Thyroid gland (tissue), 4 donors: ENCODE results near the gene OMP. TPM values are rescaled to one million over a fixed set of nuclear protein-coding genes. Genes with fewer than 3 reads are reported as not detected.
A peak's percentile ranks its signal among the peaks of the same experiment; 100 is the strongest.

Experiments
- DNase-seq, 2 donors: peaks; one replicate each; pipeline ENCODE4 v3.0.0-alpha.2; 2019
- H3K27ac ChIP-seq, 3 donors: fragments of 200-600 bp; sonication (generic); 1 replicate in 2 of 3; 2 replicates in 1 of 3; pipeline ENCODE4 v1.5.1; 2016 to 2019; ENCODE audit warnings: mild to moderate bottlenecking in 1 of 3, moderate library complexity in 1 of 3
- H3K27me3 ChIP-seq: fragments of 200-600 bp; sonication (generic); one replicate; pipeline ENCODE4 v1.5.1; 2019
- H3K36me3 ChIP-seq, 2 donors: fragments of 200-600 bp; sonication (generic); one replicate each; pipeline ENCODE4 v1.5.1; 2016 to 2019
- H3K4me1 ChIP-seq, 2 donors: fragments of 200-600 bp; sonication (generic); one replicate each; pipeline ENCODE4 v1.5.1; 2017 to 2019
- H3K4me3 ChIP-seq, 3 donors: fragments of 200-600 bp; sonication (generic); replicated peaks in 1 of 3; 1 replicate in 2 of 3; 2 replicates in 1 of 3; pipeline ENCODE4 v1.5.1; 2016; ENCODE audit warnings: mild to moderate bottlenecking in 1 of 3
- H3K9me3 ChIP-seq: fragments of 200-600 bp; sonication (generic); one replicate; pipeline ENCODE4 v1.5.1; 2017
- CTCF ChIP-seq, 6 experiments: fragments of 200-600 bp in 3 of 6; fragments of 450-650 bp in 3 of 6; sonication (generic) in 3 of 6; IDR thresholded peaks; one replicate each; pipeline ENCODE4 v1.5.1; 2016 to 2019; ENCODE audit warnings: antibody characterized with exemption in 6 of 6, mild to moderate bottlenecking in 2 of 6, inconsistent platforms in 1 of 6, moderate library complexity in 1 of 6
- POLR2A ChIP-seq, 2 donors: fragments of 450-650 bp; IDR thresholded peaks; one replicate each; pipeline ENCODE4 v1.6.1; 2017; ENCODE audit warnings: antibody characterized with exemption in 2 of 2, mild to moderate bottlenecking in 2 of 2, moderate library complexity in 1 of 2
- WGBS, 2 donors: methylation state at CpG; one replicate each; pipeline ENCODE4 v1.1.5; 2017; 5-methylcytosine and 5-hydroxymethylcytosine counted together
- intact Hi-C: fragments of 100-400 bp; cut with DNase I; formaldehyde crosslinking; loops from one replicate; pipeline ENCODE4 v1.15.1; 2023
- total RNA-seq, 4 donors: library from RNA; depleted of rRNA; stranded (reverse); fragments of >200 nt; gene quantifications; one replicate each; pipeline ENCODE4 v1.2.3, GENCODE V29; 2016

The OMP gene
- total RNA-seq, 4 donors from 2014 or later: 2.3 TPM; not detected in 3

- TF ChIP-seq POLR2A (IDR thresholded peaks at IDR 0.05) (no peak), CTCF (IDR thresholded peaks at IDR 0.05) (no peak)
- H3K27me3 ChIP-seq: no peaks in the 10 kb centered on the region
- peaks cover 0 to 32% of the 10 kb centered on the region in 2 donors for H3K4me1 ChIP-seq
- no peaks in the 10 kb centered on the region for H3K36me3 ChIP-seq
- no peak for DNase-seq
- H3K27ac ChIP-seq: peak overlapping the region; percentile 19 to 67 (median 56)
- H3K9me3 ChIP-seq: no peaks in the 10 kb centered on the region
- intact Hi-C loops: no loop called here
- no peak overlapping the region for H3K4me3 ChIP-seq
- WGBS, 2 donors: 70 to 73% methylated on average over 4 to 7 of the region's 8 CpGs
These were observed 29.8 kb upstream of the OMP start for GRCh38 chr11:77072851-77073327.

DNA sequence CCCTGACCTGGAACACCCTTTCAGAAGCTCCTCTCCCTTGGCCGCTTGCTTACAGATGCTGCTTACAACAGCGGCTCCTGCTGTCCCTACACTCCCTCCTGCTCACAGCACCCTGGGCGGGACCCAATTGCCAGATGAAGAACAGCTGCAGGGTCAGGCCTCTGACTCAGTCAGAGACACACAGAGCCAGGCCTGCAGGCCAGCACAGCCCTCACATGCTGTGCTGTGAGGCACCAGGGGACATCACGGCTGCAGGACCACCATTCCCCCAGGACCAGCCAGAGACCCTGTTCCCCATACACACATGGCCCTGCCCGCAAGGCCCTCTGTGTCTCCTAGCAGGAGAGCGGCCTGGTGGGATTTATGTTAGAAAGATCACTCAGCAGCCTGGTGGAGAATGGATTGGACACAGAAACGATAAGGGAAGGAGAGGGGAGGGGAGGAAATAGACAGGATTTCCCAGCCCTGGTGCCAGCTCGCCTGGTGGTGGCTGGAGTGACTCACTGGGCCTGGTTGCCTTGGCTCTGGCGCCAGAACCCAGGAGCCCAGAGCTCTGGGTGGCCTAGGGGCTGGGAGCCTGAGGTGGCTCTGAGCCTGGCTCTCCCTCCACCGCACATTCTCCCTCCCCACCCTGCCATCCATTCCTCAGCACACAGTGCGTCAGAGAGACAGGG lies 29.2 kb upstream of the OMP start:
- Histone ChIP-seq H3K4me3 (no peak overlapping the region), H3K4me1 (peaks cover 0 to 32% of the 10 kb centered on the region in 2 donors), H3K27me3 (no peaks in the 10 kb centered on the region), H3K27ac (peak overlapping the region in 2 of 3 donors; percentile 56 to 67), H3K36me3 (no peaks in the 10 kb centered on the region), H3K9me3 (no peaks in the 10 kb centered on the region)
- TF ChIP-seq POLR2A (IDR thresholded peaks at IDR 0.05) (peak in 1 of 2 donors; percentile 13), CTCF (IDR thresholded peaks at IDR 0.05) (no peak)
- 65 to 68% methylated on average over 9 to 11 of the region's 11 CpGs for WGBS, 2 donors
- peak; percentile 32 to 35 for DNase-seq
- intact Hi-C loops: no loop called here

- no peaks in the 10 kb centered on the region for H3K36me3 ChIP-seq
- no peak for DNase-seq
- peaks cover 0 to 32% of the 10 kb centered on the region in 2 donors for H3K4me1 ChIP-seq
- 83 to 88% methylated on average over 5 of the region's 5 CpGs for WGBS, 2 donors
- no peak overlapping the region for H3K4me3 ChIP-seq
- intact Hi-C loops: no loop called here
- H3K27ac ChIP-seq: peak overlapping the region in 2 of 3 donors; percentile 56 to 67
- H3K9me3 ChIP-seq: no peaks in the 10 kb centered on the region
- H3K27me3 ChIP-seq: no peaks in the 10 kb centered on the region
- TF ChIP-seq CTCF (IDR thresholded peaks at IDR 0.05) (no peak), POLR2A (IDR thresholded peaks at IDR 0.05) (no peak)
These were observed 28.4 kb upstream of the OMP start for GRCh38 chr11:77074205-77074604.

- Histone ChIP-seq H3K9me3 (no peaks in the 10 kb centered on the region), H3K27me3 (no peaks in the 10 kb centered on the region), H3K36me3 (no peaks in the 10 kb centered on the region), H3K4me1 (peaks cover 0 to 32% of the 10 kb centered on the region in 2 donors), H3K4me3 (no peak overlapping the region), H3K27ac (peak overlapping the region in 1 of 3 donors; percentile 56)
- DNase-seq: no peak
- TF ChIP-seq POLR2A (IDR thresholded peaks at IDR 0.05): no peak
- no peak for TF ChIP-seq CTCF (IDR thresholded peaks at IDR 0.05)
- intact Hi-C loops: no loop called here
- 87 to 92% methylated on average over 12 to 15 of the region's 15 CpGs for WGBS, 2 donors
These were observed 27.9 kb upstream of the OMP start for GRCh38 chr11:77074626-77075221.

GRCh38 chr11:77075425-77075905 lies 27.2 kb upstream of the OMP start:
- no peak for DNase-seq
- 93% methylated on average over 5 of the region's 5 CpGs for WGBS, 2 donors
- Histone ChIP-seq H3K4me3 (no peak overlapping the region), H3K27me3 (no peaks in the 10 kb centered on the region), H3K27ac (no peak overlapping the region), H3K4me1 (peaks cover 0 to 32% of the 10 kb centered on the region in 2 donors), H3K9me3 (no peaks in the 10 kb centered on the region), H3K36me3 (no peaks in the 10 kb centered on the region)
- intact Hi-C loops: no loop called here
- TF ChIP-seq POLR2A (IDR thresholded peaks at IDR 0.05) (no peak), CTCF (IDR thresholded peaks at IDR 0.05) (no peak)
